ENCODE results near the gene CRACR2B.

DNA sequence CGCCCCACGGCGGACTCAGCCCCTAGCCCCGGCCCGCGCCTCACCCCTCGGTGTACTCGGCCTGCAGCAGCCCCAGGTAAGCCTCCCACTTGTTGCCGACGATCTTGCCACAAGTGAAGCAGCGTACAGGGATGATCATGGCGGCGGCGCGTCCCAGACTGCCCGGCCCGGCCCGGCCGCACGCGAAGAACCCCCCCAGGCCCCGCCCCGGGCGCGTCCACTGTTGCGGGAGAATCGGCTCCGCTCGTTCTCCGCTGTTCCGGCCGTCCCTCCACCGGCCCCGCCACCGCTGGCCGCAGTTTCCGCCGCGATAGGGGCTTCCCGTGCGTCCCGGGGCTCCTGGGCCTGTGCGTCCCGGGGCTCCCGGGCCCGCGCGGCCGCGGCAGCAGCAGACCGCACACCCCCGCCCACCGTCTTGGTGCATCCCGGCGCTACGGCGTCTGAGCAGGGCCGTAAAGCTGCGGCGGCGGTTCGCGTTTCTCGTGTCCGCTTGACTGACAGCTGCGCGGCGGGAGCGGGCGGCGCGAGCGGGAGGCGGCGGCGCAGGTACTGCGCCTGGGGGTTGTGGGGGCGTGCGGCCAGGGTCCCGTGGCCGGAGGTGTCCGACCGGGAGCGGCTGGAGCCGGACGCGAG lies 14.8 kb downstream of the CRACR2B start, which contains the start of the genes POLR2L and TSPAN4:
- TF ChIP-seq GATA2 (IDR thresholded peaks at IDR 0.05; ENCODE audit: low read depth, low read length), result no peak
- TF ChIP-seq GATA3 (IDR thresholded peaks at IDR 0.05; ENCODE audit: low read depth, low read length), result no peak
